ENCODE data around the gene IRF2. TPM values are rescaled to one million over a fixed set of nuclear protein-coding genes. Genes with fewer than 3 reads are reported as not detected.
"Not testable (repeated sequence)": the region's sequence is repeated elsewhere in the genome, so short reads cannot be mapped to it uniquely, and the experiment has no call there.

The IRF2 gene
- total RNA-seq, 2 donors from 2014 or later, result 35.3 to 68.0 TPM

GRCh38 chr4:184345573-184345922 lies 128.8 kb downstream of the IRF2 start:
- Histone ChIP-seq H3K27ac (peak overlapping the region in 1 of 2 donors; percentile 54), H3K4me3 (no peak overlapping the region), H3K9me3 (no peaks in the 10 kb centered on the region), H3K27me3 (replicated peaks; ENCODE audit: insufficient read depth) (no peaks in the 10 kb centered on the region), H3K4me1 (ENCODE audit: control insufficient read depth in 1 of 2, low read depth in 2 of 2) (peaks cover 3 to 7% of the 10 kb centered on the region in 2 donors), H3K36me3 (no peaks in the 10 kb centered on the region)
- DNase-seq (ENCODE audit: low spot score) (no peak), ATAC-seq (ENCODE audit: insufficient number of reproducible peaks, low FRiP score, low read depth) (no peak)
- TF ChIP-seq, protein P1, sequence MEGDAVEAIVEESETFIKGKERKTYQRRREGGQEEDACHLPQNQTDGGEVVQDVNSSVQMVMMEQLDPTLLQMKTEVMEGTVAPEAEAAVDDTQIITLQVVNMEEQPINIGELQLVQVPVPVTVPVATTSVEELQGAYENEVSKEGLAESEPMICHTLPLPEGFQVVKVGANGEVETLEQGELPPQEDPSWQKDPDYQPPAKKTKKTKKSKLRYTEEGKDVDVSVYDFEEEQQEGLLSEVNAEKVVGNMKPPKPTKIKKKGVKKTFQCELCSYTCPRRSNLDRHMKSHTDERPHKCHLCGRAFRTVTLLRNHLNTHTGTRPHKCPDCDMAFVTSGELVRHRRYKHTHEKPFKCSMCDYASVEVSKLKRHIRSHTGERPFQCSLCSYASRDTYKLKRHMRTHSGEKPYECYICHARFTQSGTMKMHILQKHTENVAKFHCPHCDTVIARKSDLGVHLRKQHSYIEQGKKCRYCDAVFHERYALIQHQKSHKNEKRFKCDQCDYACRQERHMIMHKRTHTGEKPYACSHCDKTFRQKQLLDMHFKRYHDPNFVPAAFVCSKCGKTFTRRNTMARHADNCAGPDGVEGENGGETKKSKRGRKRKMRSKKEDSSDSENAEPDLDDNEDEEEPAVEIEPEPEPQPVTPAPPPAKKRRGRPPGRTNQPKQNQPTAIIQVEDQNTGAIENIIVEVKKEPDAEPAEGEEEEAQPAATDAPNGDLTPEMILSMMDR (IDR thresholded peaks at IDR 0.05), result no peak

GRCh38 chr4:184344899-184345572 lies 129.3 kb downstream of the IRF2 start:
- TF ChIP-seq, protein P1 (IDR thresholded peaks at IDR 0.05), result no peak
- H3K36me3 ChIP-seq, result no peaks in the 10 kb centered on the region
- DNase-seq (ENCODE audit: low spot score) (no peak), ATAC-seq (ENCODE audit: insufficient number of reproducible peaks, low FRiP score, low read depth) (no peak)
- H3K27ac ChIP-seq, result no peak overlapping the region
- H3K27me3 ChIP-seq (replicated peaks; ENCODE audit: insufficient read depth), result no peaks in the 10 kb centered on the region
- no peak overlapping the region for H3K4me3 ChIP-seq
- no peaks in the 10 kb centered on the region for H3K9me3 ChIP-seq
- H3K4me1 ChIP-seq (ENCODE audit: control insufficient read depth in 1 of 2, low read depth in 2 of 2), result peaks cover 3 to 7% of the 10 kb centered on the region in 2 donors

DNA sequence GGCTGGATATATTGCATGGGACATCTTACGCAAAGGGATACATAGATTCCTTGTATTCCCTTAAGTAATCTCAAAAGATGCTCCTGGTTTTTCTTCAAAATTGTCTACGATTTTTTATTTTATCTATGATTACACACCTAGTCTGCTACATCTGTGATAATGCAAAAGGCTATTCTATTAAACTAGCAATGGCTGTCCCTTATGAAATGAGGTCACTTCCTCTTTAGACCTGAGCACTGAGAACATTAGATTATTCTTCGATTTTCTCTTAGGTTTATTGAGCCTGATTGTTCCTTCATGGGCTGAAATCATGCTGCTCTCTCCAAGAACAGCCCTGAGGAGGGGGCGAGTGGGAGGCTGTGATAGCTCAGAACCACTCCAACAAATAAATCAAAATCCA lies 129.9 kb downstream of the IRF2 start:
- H3K9me3 ChIP-seq, result no peaks in the 10 kb centered on the region
- H3K27ac ChIP-seq, result no peak overlapping the region
- TF ChIP-seq, protein P1 (IDR thresholded peaks at IDR 0.05), result no peak
- no peaks in the 10 kb centered on the region for H3K27me3 ChIP-seq (replicated peaks; ENCODE audit: insufficient read depth)
- no peaks in the 10 kb centered on the region for H3K36me3 ChIP-seq
- DNase-seq (ENCODE audit: low spot score) (no peak), ATAC-seq (ENCODE audit: insufficient number of reproducible peaks, low FRiP score, low read depth) (no peak)
- no peak overlapping the region for H3K4me3 ChIP-seq
- peaks cover 3 to 7% of the 10 kb centered on the region in 2 donors for H3K4me1 ChIP-seq (ENCODE audit: control insufficient read depth in 1 of 2, low read depth in 2 of 2)

- Histone ChIP-seq H3K4me3 (peak overlapping the region; percentile 75), H3K27me3 (replicated peaks; ENCODE audit: insufficient read depth) (no peaks in the 10 kb centered on the region), H3K36me3 (no peaks in the 10 kb centered on the region), H3K27ac (peak overlapping the region in 1 of 2 donors; percentile 50), H3K4me1 (ENCODE audit: control insufficient read depth in 1 of 2, low read depth in 2 of 2) (peaks cover 2 to 3% of the 10 kb centered on the region in 2 donors), H3K9me3 (no peaks in the 10 kb centered on the region)
- peak; percentile 78 for ATAC-seq (ENCODE audit: insufficient number of reproducible peaks, low FRiP score, low read depth)
- peak; percentile 38 for DNase-seq (ENCODE audit: low spot score)
- TF ChIP-seq, protein P1 (IDR thresholded peaks at IDR 0.05), result no peak
These were observed 130.7 kb downstream of the IRF2 start for GRCh38 chr4:184343502-184344177.

GRCh38 chr4:184342857-184343237 lies 131.5 kb downstream of the IRF2 start:
- not testable (repeated sequence) for ATAC-seq (ENCODE audit: insufficient number of reproducible peaks, low FRiP score, low read depth); H3K36me3 ChIP-seq; H3K9me3 ChIP-seq; H3K27me3 ChIP-seq (replicated peaks; ENCODE audit: insufficient read depth); H3K4me1 ChIP-seq (ENCODE audit: control insufficient read depth in 1 of 2, low read depth in 2 of 2); DNase-seq (ENCODE audit: low spot score)
- Histone ChIP-seq H3K4me3 (peak overlapping the region; percentile 75), H3K27ac (peak overlapping the region in 1 of 2 donors; percentile 50)
